Adrenal gland (tissue), 5 donors: ENCODE measurements around the gene LEUTX.

ENCODE experiments used
- POLR2A ChIP-seq, 2 donors: fragments of 450-650 bp; IDR thresholded peaks; one replicate each; pipeline ENCODE4 v1.6.1; 2017; ENCODE audit warnings: antibody characterized with exemption in 2 of 2, mild to moderate bottlenecking in 2 of 2, moderate library complexity in 1 of 2
- TF ChIP-seq, protein P1 (sequence below), 6 experiments: fragments of 450-650 bp in 4 of 6; fragments of 200-600 bp in 2 of 6; sonication (generic) in 1 of 6; IDR thresholded peaks; 1 replicate in 5 of 6; 2 replicates in 1 of 6; pipeline versions ENCODE4 v1.5.1 to v1.8.0; 2016 to 2021; ENCODE audit warnings: antibody characterized with exemption in 6 of 6, mild to moderate bottlenecking in 2 of 6, moderate library complexity in 1 of 6
- donor health status: DM: no; HTN: no; CAD: no.

DNA sequence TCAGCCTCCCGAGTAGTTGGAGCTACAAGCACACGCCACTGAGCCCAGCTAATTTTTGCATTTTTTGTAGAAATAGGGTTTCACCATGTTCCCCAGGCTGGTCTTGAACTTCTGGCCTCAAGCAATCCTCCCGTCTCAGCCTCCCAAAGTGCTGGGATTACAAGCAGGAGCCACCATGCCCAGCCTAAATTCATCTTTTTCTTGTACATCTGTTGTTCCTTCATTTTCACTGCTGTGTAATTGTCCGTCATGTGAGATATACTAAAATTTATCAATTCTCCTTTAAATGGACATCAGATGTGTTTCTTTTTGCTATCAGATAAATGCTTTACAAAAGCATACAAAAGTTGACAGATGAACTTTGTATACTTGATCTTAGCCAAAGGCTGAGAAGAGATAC, 32.4 kb downstream of the LEUTX start:
- no peak for TF ChIP-seq POLR2A (IDR thresholded peaks at IDR 0.05)
- TF ChIP-seq, protein P1, sequence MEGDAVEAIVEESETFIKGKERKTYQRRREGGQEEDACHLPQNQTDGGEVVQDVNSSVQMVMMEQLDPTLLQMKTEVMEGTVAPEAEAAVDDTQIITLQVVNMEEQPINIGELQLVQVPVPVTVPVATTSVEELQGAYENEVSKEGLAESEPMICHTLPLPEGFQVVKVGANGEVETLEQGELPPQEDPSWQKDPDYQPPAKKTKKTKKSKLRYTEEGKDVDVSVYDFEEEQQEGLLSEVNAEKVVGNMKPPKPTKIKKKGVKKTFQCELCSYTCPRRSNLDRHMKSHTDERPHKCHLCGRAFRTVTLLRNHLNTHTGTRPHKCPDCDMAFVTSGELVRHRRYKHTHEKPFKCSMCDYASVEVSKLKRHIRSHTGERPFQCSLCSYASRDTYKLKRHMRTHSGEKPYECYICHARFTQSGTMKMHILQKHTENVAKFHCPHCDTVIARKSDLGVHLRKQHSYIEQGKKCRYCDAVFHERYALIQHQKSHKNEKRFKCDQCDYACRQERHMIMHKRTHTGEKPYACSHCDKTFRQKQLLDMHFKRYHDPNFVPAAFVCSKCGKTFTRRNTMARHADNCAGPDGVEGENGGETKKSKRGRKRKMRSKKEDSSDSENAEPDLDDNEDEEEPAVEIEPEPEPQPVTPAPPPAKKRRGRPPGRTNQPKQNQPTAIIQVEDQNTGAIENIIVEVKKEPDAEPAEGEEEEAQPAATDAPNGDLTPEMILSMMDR (IDR thresholded peaks at IDR 0.05), result no peak
